HG03108 (cell line): ENCODE measurements around the gene TNIP2.
"Not testable (repeated sequence)": the region's sequence is repeated elsewhere in the genome, so short reads cannot be mapped to it uniquely, and the experiment has no call there.

Source experiments
- ATAC-seq: cut with Tn5 transposase; IDR thresholded peaks from one replicate; pipeline ENCODE4 v1.9.1; 2021; ENCODE audit warnings: moderate library complexity; ENCODE audit not compliant: unreplicated experiment

Gene TNIP2

GRCh38 chr4:2771264-2771663 is 15.1 kb upstream of the TNIP2 start:
- no peak for ATAC-seq

- ATAC-seq, result no peak
These were observed 12.8 kb upstream of the TNIP2 start for GRCh38 chr4:2768921-2769336.

- no peak for ATAC-seq
These were observed 12.0 kb upstream of the TNIP2 start for GRCh38 chr4:2768124-2768523.

GRCh38 chr4:2767705-2768074 is 11.6 kb upstream of the TNIP2 start:
- ATAC-seq, result no peak

- ATAC-seq, result no peak
These were observed 11.0 kb upstream of the TNIP2 start for GRCh38 chr4:2767046-2767704.

GRCh38 chr4:2765832-2766526 is 9.8 kb upstream of the TNIP2 start:
- ATAC-seq, result no peak

- ATAC-seq, result no peak
These were observed 7.4 kb upstream of the TNIP2 start for GRCh38 chr4:2763511-2763967.

- not testable (repeated sequence) for ATAC-seq
These were observed 6.6 kb upstream of the TNIP2 start for GRCh38 chr4:2762486-2763370.

- no peak for ATAC-seq
These were observed 5.9 kb upstream of the TNIP2 start for GRCh38 chr4:2762048-2762447.

- ATAC-seq, result no peak
These were observed 5.1 kb upstream of the TNIP2 start for GRCh38 chr4:2761035-2761923.

GRCh38 chr4:2757426-2757825 is 1.3 kb upstream of the TNIP2 start:
- no peak for ATAC-seq

GRCh38 chr4:2756691-2757350 is 685 bp upstream of the TNIP2 start:
- ATAC-seq, result no peak

GRCh38 chr4:2754848-2755819 is 1.0 kb downstream of the TNIP2 start:
- no peak for ATAC-seq

- ATAC-seq, result no peak
These were observed 2.7 kb downstream of the TNIP2 start for GRCh38 chr4:2753436-2753835.

GRCh38 chr4:2750719-2751605 is 5.2 kb downstream of the TNIP2 start:
- ATAC-seq, result no peak

GRCh38 chr4:2746891-2747695 is 9.0 kb downstream of the TNIP2 start:
- no peak for ATAC-seq
